Stimulated activated CD4-positive, alpha-beta T cell treated with anti-CD3 and anti-CD28 coated beads, TNF-alpha, amount 100 ng/mL, for 48 hours (primary cell): ENCODE data around the gene PITPNC1.
"Not testable (repeated sequence)": the region's sequence is repeated elsewhere in the genome, so short reads cannot be mapped to it uniquely, and the experiment has no call there.

Experiments
- DNase-seq, 3 donors: peaks; one replicate each; pipeline ENCODE4 v3.0.0-alpha.2; 2020; ENCODE audit warnings: low read depth in 3 of 3

The PITPNC1 gene

GRCh38 chr17:67400193-67400592, 23.1 kb downstream of the PITPNC1 start:
- no peak for DNase-seq

GRCh38 chr17:67401106-67401505, 24.0 kb downstream of the PITPNC1 start:
- DNase-seq = no peak

- no peak for DNase-seq
These were observed 24.8 kb downstream of the PITPNC1 start for GRCh38 chr17:67401598-67402504.

- DNase-seq = no peak
These were observed 26.0 kb downstream of the PITPNC1 start for GRCh38 chr17:67403065-67403464.

GRCh38 chr17:67403483-67403882, 26.4 kb downstream of the PITPNC1 start:
- no peak for DNase-seq

- DNase-seq = not testable (repeated sequence)
These were observed 31.4 kb downstream of the PITPNC1 start for GRCh38 chr17:67408455-67408830.

- no peak for DNase-seq
These were observed 34.3 kb downstream of the PITPNC1 start for GRCh38 chr17:67411397-67411796.

- DNase-seq = no peak
These were observed 35.0 kb downstream of the PITPNC1 start for GRCh38 chr17:67412032-67412431.

GRCh38 chr17:67412941-67413340, 35.9 kb downstream of the PITPNC1 start:
- no peak for DNase-seq

- no peak for DNase-seq
These were observed 36.3 kb downstream of the PITPNC1 start for GRCh38 chr17:67413388-67413787.

GRCh38 chr17:67414130-67414529, 37.0 kb downstream of the PITPNC1 start:
- no peak for DNase-seq

- no peak for DNase-seq
These were observed 37.5 kb downstream of the PITPNC1 start for GRCh38 chr17:67414559-67414958.

GRCh38 chr17:67415291-67415690, 38.2 kb downstream of the PITPNC1 start:
- no peak for DNase-seq

GRCh38 chr17:67417507-67417906, 40.4 kb downstream of the PITPNC1 start:
- DNase-seq = no peak

GRCh38 chr17:67420994-67421393, 43.9 kb downstream of the PITPNC1 start:
- DNase-seq = no peak

GRCh38 chr17:67421869-67422273, 44.8 kb downstream of the PITPNC1 start:
- DNase-seq = peak in 2 of 3 donors; percentile 28 to 49

- DNase-seq = not testable (repeated sequence)
These were observed 45.2 kb downstream of the PITPNC1 start for GRCh38 chr17:67422296-67422695.

- no peak for DNase-seq
These were observed 45.8 kb downstream of the PITPNC1 start for GRCh38 chr17:67422897-67423296.

GRCh38 chr17:67425571-67426160, 48.6 kb downstream of the PITPNC1 start:
- DNase-seq = no peak

GRCh38 chr17:67427424-67427823, 50.3 kb downstream of the PITPNC1 start:
- no peak for DNase-seq

- not testable (repeated sequence) for DNase-seq
These were observed 53.4 kb downstream of the PITPNC1 start for GRCh38 chr17:67430515-67430914.

GRCh38 chr17:67431249-67432015, 54.4 kb downstream of the PITPNC1 start:
- no peak for DNase-seq
